Suppressor macrophage treated with lipopolysaccharide for 4 hours (primary cell): ENCODE data around the gene CEACAM3.

ENCODE experiments used
- DNase-seq: peaks from one replicate; pipeline ENCODE4 v3.0.0-alpha.2; 2020

The CEACAM3 gene

GRCh38 chr19:41793414-41793727 lies 3.0 kb upstream of the CEACAM3 start:
- DNase-seq = no peak

- DNase-seq = peak; percentile 81
These were observed 1.3 kb upstream of the CEACAM3 start for GRCh38 chr19:41795031-41795461.

- DNase-seq = no peak
These were observed 514 bp downstream of the CEACAM3 start for GRCh38 chr19:41796901-41797300.

- DNase-seq = no peak
These were observed 3.1 kb downstream of the CEACAM3 start for GRCh38 chr19:41799444-41800000.

- DNase-seq = no peak
These were observed 4.6 kb downstream of the CEACAM3 start for GRCh38 chr19:41801031-41801430.

- peak; percentile 89 for DNase-seq
These were observed 5.4 kb downstream of the CEACAM3 start for GRCh38 chr19:41801792-41802211.

GRCh38 chr19:41802770-41803169 lies 6.4 kb downstream of the CEACAM3 start:
- no peak for DNase-seq

GRCh38 chr19:41804336-41804735 lies 7.9 kb downstream of the CEACAM3 start:
- peak; percentile 58 for DNase-seq

GRCh38 chr19:41807176-41807575 lies 10.8 kb downstream of the CEACAM3 start:
- DNase-seq = no peak

GRCh38 chr19:41808663-41809566 lies 12.5 kb downstream of the CEACAM3 start:
- peak; percentile 52 for DNase-seq

- DNase-seq = no peak
These were observed 13.9 kb downstream of the CEACAM3 start for GRCh38 chr19:41810301-41810700.

GRCh38 chr19:41811036-41811435 lies 14.6 kb downstream of the CEACAM3 start:
- DNase-seq = peak; percentile 88

- DNase-seq = no peak
These were observed 15.6 kb downstream of the CEACAM3 start for GRCh38 chr19:41811981-41812380.

GRCh38 chr19:41813911-41814310 lies 17.5 kb downstream of the CEACAM3 start:
- no peak for DNase-seq

GRCh38 chr19:41815301-41815700 lies 18.9 kb downstream of the CEACAM3 start:
- no peak for DNase-seq

- no peak for DNase-seq
These were observed 20.4 kb downstream of the CEACAM3 start for GRCh38 chr19:41816761-41817160.

- peak; percentile 78 for DNase-seq
These were observed 24.8 kb downstream of the CEACAM3 start for GRCh38 chr19:41821003-41821735.

- DNase-seq = no peak
These were observed 41.8 kb downstream of the CEACAM3 start for GRCh38 chr19:41837981-41838708.

- DNase-seq = no peak
These were observed 42.8 kb downstream of the CEACAM3 start for GRCh38 chr19:41839211-41839610.

GRCh38 chr19:41843371-41843770 lies 47.0 kb downstream of the CEACAM3 start:
- DNase-seq = no peak

- no peak for DNase-seq
These were observed 48.2 kb downstream of the CEACAM3 start, which contains the start of gene LYPD4 for GRCh38 chr19:41844601-41845000. Gene LYPD4 (minus strand): TSS chr19:41844683. CDS start chr19:41839285, 5,398 bp downstream.

GRCh38 chr19:41845001-41845050 lies 48.4 kb downstream of the CEACAM3 start, which contains the start of gene DMRTC2:
Gene DMRTC2 (plus strand): TSS chr19:41845042. CDS start chr19:41847429, 2,387 bp downstream.
- no peak for DNase-seq

GRCh38 chr19:41845051-41845590 lies 48.7 kb downstream of the CEACAM3 start:
- DNase-seq = no peak
